Body of pancreas (tissue), 4 donors: ENCODE measurements around the gene AUTS2. TPM values are rescaled to one million over a fixed set of nuclear protein-coding genes. Genes with fewer than 3 reads are reported as not detected.

Source experiments
- ATAC-seq: fragments of 150-250 bp; one replicate; pipeline ENCODE4 v1.9.1; 2016
- DNase-seq, 4 donors: peaks; one replicate each; pipeline ENCODE4 v3.0.0-alpha.2; 2019
- H3K27ac ChIP-seq, 4 donors: fragments of 200-600 bp; sonication (generic); 1 replicate in 3 of 4; 2 replicates in 1 of 4; pipeline versions ENCODE4 v1.5.1 to v1.6.1; 2016 to 2019; ENCODE audit warnings: mild to moderate bottlenecking in 1 of 4, mixed read lengths in 1 of 4, moderate library complexity in 1 of 4
- H3K27me3 ChIP-seq, 2 donors: fragments of 200-600 bp; sonication (generic); one replicate each; pipeline ENCODE4 v1.6.0; 2016; ENCODE audit warnings: mild to moderate bottlenecking in 1 of 2
- H3K36me3 ChIP-seq, 2 donors: fragments of 200-600 bp; sonication (generic); replicated peaks in 1 of 2; 2 replicates each; pipeline ENCODE4 v1.5.1; 2016; ENCODE audit warnings: low read depth in 2 of 2; ENCODE audit not compliant: insufficient read depth in 1 of 2
- H3K4me1 ChIP-seq: fragments of 200-600 bp; sonication (generic); one replicate; pipeline ENCODE4 v1.6.0; 2016
- H3K4me3 ChIP-seq, 2 donors: fragments of 200-600 bp; sonication (generic); 1 replicate in 1 of 2; 2 replicates in 1 of 2; pipeline ENCODE4 v1.5.1; 2016 to 2019
- H3K9me3 ChIP-seq, 3 donors: fragments of 200-600 bp; sonication (generic); 1 replicate in 2 of 3; 2 replicates in 1 of 3; pipeline ENCODE4 v1.5.1; 2016
- POLR2A ChIP-seq, 3 donors: fragments of 450-650 bp; IDR thresholded peaks; one replicate each; pipeline ENCODE4 v1.6.1; 2016; ENCODE audit warnings: antibody characterized with exemption in 3 of 3, mild to moderate bottlenecking in 2 of 3
- WGBS, 2 donors: methylation state at CpG; one replicate each; pipeline ENCODE4 v1.1.5; 2017; 5-methylcytosine and 5-hydroxymethylcytosine counted together
- intact Hi-C: fragments of 100-400 bp; cut with DNase I; formaldehyde crosslinking; loops from one replicate; pipeline ENCODE4 v1.15.1; 2023
- total RNA-seq, 2 donors: library from RNA; depleted of rRNA; stranded (reverse); fragments of >200 nt; gene quantifications; one replicate each; pipeline ENCODE4 v1.1.0, GENCODE V29; 2016
- TF ChIP-seq, protein P1 (sequence below), 7 experiments: fragments of 450-650 bp in 4 of 7; fragments of 200-600 bp in 3 of 7; sonication (generic) in 3 of 7; IDR thresholded peaks; one replicate each; pipeline ENCODE4 v1.5.1; 2016 to 2019; ENCODE audit warnings: antibody characterized with exemption in 7 of 7

The AUTS2 gene
- total RNA-seq, 2 donors from 2014 or later: 11.7 to 18.5 TPM

DNA sequence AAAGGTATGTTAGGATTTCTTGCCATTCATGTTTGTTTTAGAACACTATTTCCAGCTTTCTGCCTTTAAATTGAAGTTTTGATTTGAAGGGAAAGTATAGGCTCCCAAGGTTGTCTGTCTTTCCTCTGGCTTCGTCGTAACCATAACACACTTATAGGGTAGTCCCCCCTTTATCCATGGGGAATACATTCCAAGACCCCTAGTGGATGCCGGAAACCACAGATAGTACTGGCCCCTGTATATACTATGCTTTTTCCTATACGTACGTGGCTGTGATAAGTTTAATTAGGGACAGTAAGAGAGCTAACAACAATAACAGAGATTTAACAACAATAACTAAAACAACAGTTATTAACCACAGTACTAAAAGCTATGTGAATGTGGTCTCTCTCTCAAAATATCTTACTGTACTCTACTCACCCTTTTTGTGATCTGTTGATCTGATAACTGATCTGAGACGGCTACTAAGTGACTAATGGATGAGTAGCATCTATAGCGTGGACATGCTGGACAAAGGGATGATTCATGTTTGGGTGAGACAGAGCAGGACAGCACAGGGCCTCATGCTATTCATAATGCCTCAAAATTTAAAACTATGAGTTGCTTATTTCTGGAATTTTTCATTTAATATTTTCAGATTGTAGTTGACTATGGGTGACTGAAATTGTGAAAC, 273.1 kb downstream of the AUTS2 start:
- DNase-seq (no peak), ATAC-seq (no peak)
- TF ChIP-seq, protein P1, sequence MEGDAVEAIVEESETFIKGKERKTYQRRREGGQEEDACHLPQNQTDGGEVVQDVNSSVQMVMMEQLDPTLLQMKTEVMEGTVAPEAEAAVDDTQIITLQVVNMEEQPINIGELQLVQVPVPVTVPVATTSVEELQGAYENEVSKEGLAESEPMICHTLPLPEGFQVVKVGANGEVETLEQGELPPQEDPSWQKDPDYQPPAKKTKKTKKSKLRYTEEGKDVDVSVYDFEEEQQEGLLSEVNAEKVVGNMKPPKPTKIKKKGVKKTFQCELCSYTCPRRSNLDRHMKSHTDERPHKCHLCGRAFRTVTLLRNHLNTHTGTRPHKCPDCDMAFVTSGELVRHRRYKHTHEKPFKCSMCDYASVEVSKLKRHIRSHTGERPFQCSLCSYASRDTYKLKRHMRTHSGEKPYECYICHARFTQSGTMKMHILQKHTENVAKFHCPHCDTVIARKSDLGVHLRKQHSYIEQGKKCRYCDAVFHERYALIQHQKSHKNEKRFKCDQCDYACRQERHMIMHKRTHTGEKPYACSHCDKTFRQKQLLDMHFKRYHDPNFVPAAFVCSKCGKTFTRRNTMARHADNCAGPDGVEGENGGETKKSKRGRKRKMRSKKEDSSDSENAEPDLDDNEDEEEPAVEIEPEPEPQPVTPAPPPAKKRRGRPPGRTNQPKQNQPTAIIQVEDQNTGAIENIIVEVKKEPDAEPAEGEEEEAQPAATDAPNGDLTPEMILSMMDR (IDR thresholded peaks at IDR 0.05): no peak
- no peak for TF ChIP-seq POLR2A (IDR thresholded peaks at IDR 0.05)
- Histone ChIP-seq H3K9me3 (no peaks in the 10 kb centered on the region), H3K27me3 (no peaks in the 10 kb centered on the region), H3K36me3 (no peaks in the 10 kb centered on the region), H3K27ac (no peak overlapping the region), H3K4me1 (peaks cover 5% of the 10 kb centered on the region), H3K4me3 (no peak overlapping the region)
- intact Hi-C loops: no loop called here
- WGBS, 2 donors: 90 to 93% methylated on average over 7 of the region's 7 CpGs

DNA sequence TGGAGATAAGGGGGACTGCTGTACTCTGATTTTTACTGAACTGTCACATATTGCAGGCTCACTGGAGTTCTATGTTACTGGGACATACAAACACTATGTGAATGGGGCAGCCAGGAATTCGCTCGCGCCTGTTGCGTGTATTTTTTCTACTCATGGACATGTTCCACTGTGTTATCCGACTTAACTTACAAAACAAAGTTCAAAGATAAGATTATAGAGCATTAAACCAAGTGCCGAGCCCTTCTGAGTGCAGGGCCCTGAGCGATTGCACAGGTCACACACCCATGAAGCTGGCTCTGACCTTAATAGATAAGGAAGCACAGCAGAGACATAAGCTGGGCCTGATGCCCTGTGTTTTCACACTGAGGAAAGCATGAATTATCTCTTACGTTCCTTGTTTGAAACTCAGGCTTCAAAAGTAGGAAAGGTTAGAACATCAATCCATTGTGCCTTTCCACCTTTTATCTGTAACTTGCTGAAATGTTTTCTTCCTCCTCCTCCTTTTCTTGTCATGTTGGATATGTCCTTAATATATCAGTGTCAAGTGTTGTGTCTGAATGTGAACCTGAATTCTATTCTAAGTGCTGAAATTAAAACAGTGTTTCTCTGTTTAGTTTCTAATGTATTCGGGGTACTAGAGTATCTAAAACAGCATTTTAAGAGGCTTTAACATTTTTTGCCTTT, 273.8 kb downstream of the AUTS2 start:
- peaks cover 5% of the 10 kb centered on the region for H3K4me1 ChIP-seq
- no peaks in the 10 kb centered on the region for H3K36me3 ChIP-seq
- ATAC-seq (no peak), DNase-seq (peak in 1 of 4 donors; percentile 4)
- intact Hi-C loops: no loop called here
- no peaks in the 10 kb centered on the region for H3K27me3 ChIP-seq
- H3K4me3 ChIP-seq: no peak overlapping the region
- WGBS, 2 donors: 36 to 37% methylated on average over 9 of the region's 9 CpGs
- TF ChIP-seq POLR2A (IDR thresholded peaks at IDR 0.05): no peak
- TF ChIP-seq, protein P1 (IDR thresholded peaks at IDR 0.05): no peak
- no peak overlapping the region for H3K27ac ChIP-seq
- H3K9me3 ChIP-seq: no peaks in the 10 kb centered on the region

DNA sequence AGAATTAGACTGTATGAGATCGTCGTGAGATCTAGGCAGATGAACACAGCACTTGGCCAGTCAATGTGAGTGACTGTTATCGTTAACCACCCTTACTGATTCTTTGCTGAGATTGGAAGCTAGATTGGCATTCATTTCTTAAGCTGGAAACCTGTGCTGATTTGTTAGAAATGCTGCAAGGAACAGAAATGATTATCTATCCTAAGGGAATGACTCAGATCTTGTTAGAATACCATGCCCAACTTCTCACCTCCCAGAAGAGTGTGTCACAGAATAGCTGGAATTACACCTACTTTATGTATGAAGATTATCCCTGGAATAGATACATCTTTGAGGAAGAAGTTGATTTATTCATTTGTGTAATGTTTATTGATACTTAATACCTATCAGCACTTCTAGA, 275.2 kb downstream of the AUTS2 start:
- no peaks in the 10 kb centered on the region for H3K27me3 ChIP-seq
- H3K36me3 ChIP-seq: no peaks in the 10 kb centered on the region
- TF ChIP-seq, protein P1 (IDR thresholded peaks at IDR 0.05): no peak
- TF ChIP-seq POLR2A (IDR thresholded peaks at IDR 0.05): no peak
- intact Hi-C loops: no loop called here
- H3K4me1 ChIP-seq: peaks cover 5% of the 10 kb centered on the region
- ATAC-seq (no peak), DNase-seq (no peak)
- no peaks in the 10 kb centered on the region for H3K9me3 ChIP-seq
- H3K4me3 ChIP-seq: no peak overlapping the region
- 89 to 90% methylated on average over 3 of the region's 3 CpGs for WGBS, 2 donors
- H3K27ac ChIP-seq: no peak overlapping the region

DNA sequence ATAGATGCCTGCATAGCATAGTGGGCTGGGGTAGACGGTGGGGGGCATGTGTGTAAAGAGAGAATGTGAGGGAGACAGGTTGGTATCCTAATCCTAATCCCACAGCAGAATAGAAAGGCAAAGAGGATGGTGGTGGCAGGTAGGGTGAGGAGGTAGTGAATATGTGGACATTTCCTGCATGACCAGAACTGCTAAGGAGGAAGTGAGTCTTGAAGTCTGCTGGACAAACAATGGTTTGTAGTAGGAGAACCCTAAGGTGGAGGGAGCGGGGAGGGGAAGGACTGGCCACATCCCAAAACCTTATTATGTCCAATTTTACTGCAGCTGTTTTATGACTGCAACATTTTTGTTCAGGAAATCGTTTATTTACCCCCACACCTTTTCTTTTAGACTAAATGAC, 279.7 kb downstream of the AUTS2 start:
- intact Hi-C loops: no loop called here
- H3K4me1 ChIP-seq: no peaks in the 10 kb centered on the region
- H3K27ac ChIP-seq: no peak overlapping the region
- H3K36me3 ChIP-seq: no peaks in the 10 kb centered on the region
- TF ChIP-seq, protein P1 (IDR thresholded peaks at IDR 0.05): no peak
- no peak for TF ChIP-seq POLR2A (IDR thresholded peaks at IDR 0.05)
- DNase-seq: no peak
- no peak for ATAC-seq
- no peak overlapping the region for H3K4me3 ChIP-seq
- WGBS, 2 donors: 63 to 67% methylated on average over 3 of the region's 3 CpGs
- no peaks in the 10 kb centered on the region for H3K9me3 ChIP-seq
- H3K27me3 ChIP-seq: no peaks in the 10 kb centered on the region
